Fibroblast of lung (primary cell): ENCODE data around the gene C3AR1. TPM values are rescaled to one million over a fixed set of nuclear protein-coding genes. Genes with fewer than 3 reads are reported as not detected.
"Not testable (repeated sequence)": the region's sequence is repeated elsewhere in the genome, so short reads cannot be mapped to it uniquely, and the experiment has no call there.

ENCODE experiments used
- DNase-seq, 2 donors: peaks; one replicate each; pipeline versions ENCODE4 v3.0.0 to v3.0.0-alpha.2; 2010; ENCODE audit warnings: low read depth in 2 of 2
- H2AFZ ChIP-seq: 2 replicates; pipeline ENCODE4 v1.5.1; 2012; ENCODE audit warnings: low read length, control low read depth, inconsistent platforms
- H3K27ac ChIP-seq: 2 replicates; pipeline ENCODE4 v1.5.1; 2011; ENCODE audit warnings: low read length, control low read depth; ENCODE audit not compliant: insufficient read depth
- H3K27me3 ChIP-seq: 2 replicates; pipeline ENCODE4 v1.5.1; 2011; ENCODE audit warnings: mild to moderate bottlenecking, low read length; ENCODE audit not compliant: control insufficient read depth, insufficient read depth
- H3K36me3 ChIP-seq: 2 replicates; pipeline ENCODE4 v1.5.1; 2011; ENCODE audit warnings: low read length; ENCODE audit not compliant: control insufficient read depth, insufficient read depth
- H3K4me1 ChIP-seq: 2 replicates; pipeline ENCODE4 v1.5.1; 2011; ENCODE audit warnings: low read length; ENCODE audit not compliant: control insufficient read depth, insufficient read depth; ENCODE audit errors: extremely low read depth
- H3K4me2 ChIP-seq: 2 replicates; pipeline ENCODE4 v1.5.1; 2011; ENCODE audit warnings: low read length, control low read depth; ENCODE audit not compliant: insufficient read depth; ENCODE audit errors: extremely low read depth
- H3K4me3 ChIP-seq, 4 experiments: fragments of 200-600 bp in 1 of 4; sonication (generic) in 1 of 4; replicated peaks in 1 of 4; 2 replicates each; pipeline ENCODE4 v1.5.1; 2011 to 2016; ENCODE audit warnings: low read length in 4 of 4, low read depth in 3 of 4, mild to moderate bottlenecking in 3 of 4, control low read depth in 2 of 4, inconsistent platforms in 1 of 4, mixed read lengths in 1 of 4; ENCODE audit not compliant: insufficient read depth in 1 of 4; ENCODE audit errors: control extremely low read depth in 1 of 4
- H3K79me2 ChIP-seq: 2 replicates; pipeline ENCODE4 v1.5.1; 2012; ENCODE audit warnings: mild to moderate bottlenecking, low read length, inconsistent platforms; ENCODE audit not compliant: control insufficient read depth, insufficient read depth
- H3K9ac ChIP-seq: 2 replicates; pipeline ENCODE4 v1.5.1; 2011; ENCODE audit warnings: mild to moderate bottlenecking, low read length, control low read depth; ENCODE audit not compliant: insufficient read depth
- H3K9me3 ChIP-seq: 2 replicates; pipeline ENCODE4 v1.5.1; 2012; ENCODE audit warnings: low read depth, low read length; ENCODE audit not compliant: control insufficient read depth, insufficient read depth
- H4K20me1 ChIP-seq: 2 replicates; pipeline ENCODE4 v1.5.1; 2011; ENCODE audit warnings: low read length; ENCODE audit not compliant: control insufficient read depth, insufficient read depth; ENCODE audit errors: extremely low read depth
- EZH2 ChIP-seq: IDR thresholded peaks from 2 replicates; pipeline ENCODE4 v1.5.1; 2012; ENCODE audit warnings: low read length, control low read depth, mild to moderate bottlenecking; ENCODE audit errors: missing control alignments
- polyA plus RNA-seq, 2 donors: library from polyadenylated mRNA; depleted of rRNA in 1 of 2; stranded (reverse) in 1 of 2; unstranded in 1 of 2; fragments of >200 nt; gene quantifications; 2 replicates each; pipeline ENCODE4 v1.2.1, GENCODE V29; 2011 to 2012; ENCODE audit warnings: missing spikeins in 1 of 2
- total RNA-seq: library from RNA; depleted of rRNA; stranded (reverse); fragments of >200 nt; gene quantifications from 2 replicates; pipeline ENCODE4 v1.2.1, GENCODE V29; 2014
- TF ChIP-seq, protein P1 (sequence below), 2 donors: IDR thresholded peaks in 1 of 2; conservative IDR thresholded peaks in 1 of 2; 1 replicate in 1 of 2; 2 replicates in 1 of 2; pipeline ENCODE4 v1.5.1; 2011 to 2012; ENCODE audit warnings: low read length in 2 of 2, control low read depth in 1 of 2, inconsistent platforms in 1 of 2, low read depth in 1 of 2, mild to moderate bottlenecking in 1 of 2

C3AR1 gene
- total and polyA plus RNA-seq, 2 donors (not counting 1 experiment from before 2014, with no cell fraction given) = 0.17 to 0.37 TPM

DNA sequence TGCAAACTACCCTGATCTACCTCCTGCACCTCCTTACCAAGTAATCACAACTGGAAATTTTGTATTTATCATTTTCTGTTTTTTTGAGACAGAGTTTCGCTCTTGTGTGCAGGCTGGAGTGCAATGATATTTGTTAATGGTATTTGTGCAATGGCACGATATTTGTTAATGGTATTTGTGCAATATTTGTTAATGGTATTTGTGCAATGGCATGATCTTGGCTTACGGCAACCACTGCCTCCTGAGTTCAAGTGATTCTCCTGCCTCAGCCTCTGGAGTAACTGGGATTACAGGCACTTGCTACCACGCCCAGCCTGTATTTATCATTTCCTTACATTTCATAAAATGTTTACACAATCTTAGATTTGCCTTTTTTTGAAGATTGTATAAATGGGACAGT is 10.2 kb upstream of the C3AR1 start:
- no peak overlapping the region for H3K4me2 ChIP-seq
- H3K27ac ChIP-seq = no peak overlapping the region
- H3K36me3 ChIP-seq = no peaks in the 10 kb centered on the region
- H3K79me2 ChIP-seq = no peaks in the 10 kb centered on the region
- H3K9ac ChIP-seq = no peak overlapping the region
- no peaks in the 10 kb centered on the region for H4K20me1 ChIP-seq
- TF ChIP-seq, protein P1, sequence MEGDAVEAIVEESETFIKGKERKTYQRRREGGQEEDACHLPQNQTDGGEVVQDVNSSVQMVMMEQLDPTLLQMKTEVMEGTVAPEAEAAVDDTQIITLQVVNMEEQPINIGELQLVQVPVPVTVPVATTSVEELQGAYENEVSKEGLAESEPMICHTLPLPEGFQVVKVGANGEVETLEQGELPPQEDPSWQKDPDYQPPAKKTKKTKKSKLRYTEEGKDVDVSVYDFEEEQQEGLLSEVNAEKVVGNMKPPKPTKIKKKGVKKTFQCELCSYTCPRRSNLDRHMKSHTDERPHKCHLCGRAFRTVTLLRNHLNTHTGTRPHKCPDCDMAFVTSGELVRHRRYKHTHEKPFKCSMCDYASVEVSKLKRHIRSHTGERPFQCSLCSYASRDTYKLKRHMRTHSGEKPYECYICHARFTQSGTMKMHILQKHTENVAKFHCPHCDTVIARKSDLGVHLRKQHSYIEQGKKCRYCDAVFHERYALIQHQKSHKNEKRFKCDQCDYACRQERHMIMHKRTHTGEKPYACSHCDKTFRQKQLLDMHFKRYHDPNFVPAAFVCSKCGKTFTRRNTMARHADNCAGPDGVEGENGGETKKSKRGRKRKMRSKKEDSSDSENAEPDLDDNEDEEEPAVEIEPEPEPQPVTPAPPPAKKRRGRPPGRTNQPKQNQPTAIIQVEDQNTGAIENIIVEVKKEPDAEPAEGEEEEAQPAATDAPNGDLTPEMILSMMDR (conservative IDR thresholded peaks at IDR 0.05 in 1 of 2, IDR thresholded peaks at IDR 0.05 in 1 of 2; ENCODE audit: low read depth in 1 of 2, low read length in 2 of 2) = no peak
- no peak for TF ChIP-seq EZH2
- no peaks in the 10 kb centered on the region for H3K9me3 ChIP-seq
- H3K4me1 ChIP-seq = no peaks in the 10 kb centered on the region
- H2AFZ ChIP-seq = no peak overlapping the region
- DNase-seq = no peak
- H3K4me3 ChIP-seq = no peak overlapping the region
- no peaks in the 10 kb centered on the region for H3K27me3 ChIP-seq

DNA sequence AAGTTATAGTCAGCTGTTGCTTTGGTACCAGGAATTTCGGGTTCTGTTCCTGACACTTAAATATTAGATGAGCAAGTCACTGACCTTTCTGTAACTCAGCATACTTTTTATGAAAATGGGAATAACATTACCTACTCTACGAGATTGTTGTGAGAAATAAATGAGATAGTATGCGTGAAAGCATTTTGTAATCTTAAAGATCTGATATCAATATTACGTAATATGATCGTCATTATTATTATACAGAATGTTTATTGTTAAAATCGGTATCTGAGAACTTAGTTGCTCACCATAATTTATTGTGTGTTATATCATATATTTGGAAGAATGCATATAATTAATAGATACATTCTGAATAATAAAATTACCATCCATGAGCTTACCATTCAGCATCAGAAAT is 9.8 kb upstream of the C3AR1 start:
- Histone ChIP-seq H3K27ac (no peak overlapping the region), H3K36me3 (no peaks in the 10 kb centered on the region), H3K9me3 (no peaks in the 10 kb centered on the region), H3K79me2 (no peaks in the 10 kb centered on the region), H3K27me3 (no peaks in the 10 kb centered on the region), H2AFZ (no peak overlapping the region), H3K4me3 (no peak overlapping the region), H4K20me1 (no peaks in the 10 kb centered on the region), H3K4me1 (no peaks in the 10 kb centered on the region), H3K9ac (no peak overlapping the region), H3K4me2 (no peak overlapping the region)
- DNase-seq = no peak
- no peak for TF ChIP-seq EZH2
- TF ChIP-seq, protein P1 (conservative IDR thresholded peaks at IDR 0.05 in 1 of 2, IDR thresholded peaks at IDR 0.05 in 1 of 2; ENCODE audit: low read depth in 1 of 2, low read length in 2 of 2) = no peak

DNA sequence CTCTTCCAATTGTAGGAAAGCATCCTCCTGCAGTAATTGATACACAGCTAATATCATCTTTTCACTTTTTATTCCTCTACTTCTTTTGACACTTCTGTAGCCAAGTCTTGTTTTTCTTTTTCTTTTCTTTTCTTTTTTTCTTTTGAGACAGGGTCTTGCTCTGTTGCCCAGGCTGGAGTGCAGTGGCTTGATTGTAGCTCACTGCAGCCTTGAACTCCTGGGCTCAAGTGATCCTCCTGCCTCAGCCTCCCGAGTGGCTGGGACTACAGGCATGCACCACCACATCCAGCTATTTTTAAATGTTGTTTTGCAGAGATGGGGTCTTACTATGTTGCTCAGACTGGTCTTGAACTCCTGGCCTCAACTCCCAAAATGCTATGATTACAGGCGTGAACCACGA is 5.7 kb upstream of the C3AR1 start:
- not testable (repeated sequence) for H3K4me3 ChIP-seq, H3K27ac ChIP-seq, H3K36me3 ChIP-seq, H3K27me3 ChIP-seq, H3K4me2 ChIP-seq, H3K9ac ChIP-seq, H3K79me2 ChIP-seq, H2AFZ ChIP-seq, H3K4me1 ChIP-seq, H4K20me1 ChIP-seq, DNase-seq, H3K9me3 ChIP-seq

DNA sequence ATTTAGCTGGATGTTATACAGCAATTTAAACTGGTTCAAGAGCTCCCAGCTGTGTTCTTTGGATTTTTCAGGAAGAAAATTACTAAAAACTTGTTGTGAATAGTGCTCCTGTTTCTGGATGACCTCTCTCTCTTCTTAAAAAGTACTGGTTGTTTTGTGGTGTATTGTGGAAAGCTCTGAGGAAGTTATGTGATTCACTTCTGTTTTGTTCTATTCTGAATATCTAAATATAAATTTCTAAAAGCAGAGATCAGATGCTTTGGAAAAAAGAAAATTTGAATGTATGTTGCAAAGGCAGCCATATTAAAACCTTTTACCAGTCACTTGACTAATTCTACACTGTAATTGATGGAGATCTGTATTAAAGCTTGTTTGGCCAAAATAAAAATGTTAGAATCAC is 3.4 kb upstream of the C3AR1 start:
- Histone ChIP-seq H3K27ac (no peak overlapping the region), H3K4me3 (no peak overlapping the region), H3K9ac (no peak overlapping the region), H3K79me2 (no peaks in the 10 kb centered on the region), H4K20me1 (no peaks in the 10 kb centered on the region), H3K4me2 (no peak overlapping the region), H3K27me3 (no peaks in the 10 kb centered on the region), H3K36me3 (no peaks in the 10 kb centered on the region), H3K4me1 (peaks cover 2% of the 10 kb centered on the region), H2AFZ (no peak overlapping the region), H3K9me3 (no peaks in the 10 kb centered on the region)
- DNase-seq = no peak
- TF ChIP-seq EZH2 = no peak
- TF ChIP-seq, protein P1 (conservative IDR thresholded peaks at IDR 0.05 in 1 of 2, IDR thresholded peaks at IDR 0.05 in 1 of 2; ENCODE audit: low read depth in 1 of 2, low read length in 2 of 2) = no peak
